Measurements from ENCODE around the gene SMTNL1.
A peak's percentile ranks its signal among the peaks of the same experiment; 100 is the strongest.

The SMTNL1 gene

GRCh38 chr11:57511741-57512430 lies 25.5 kb upstream of the SMTNL1 start:
- DNase-seq (ENCODE audit: low spot score), result no peak
- WGBS, 2 donors (ENCODE audit: extremely low coverage in 2 of 2, insufficient read length in 2 of 2, insufficient replicate concordance in 1 of 2), result no CpG with 5 or more reads among the region's 6 CpGs
- Histone ChIP-seq H2BK120ac (ENCODE audit: low read depth, low read length) (no peak overlapping the region), H4K91ac (ENCODE audit: low read depth, low read length, poor library complexity) (no peak overlapping the region), H4K8ac (ENCODE audit: low read depth, low read length) (no peak overlapping the region), H3K27me3 (ENCODE audit: control insufficient read depth in 3 of 3, insufficient read depth in 3 of 3, low read depth in 1 of 3, low read length in 3 of 3) (peaks cover 0 to 42% (median 22%) of the 10 kb centered on the region in 3 experiments), H3K4me2 (ENCODE audit: insufficient read depth, low read length, poor library complexity, severe bottlenecking) (no peak overlapping the region), H3K14ac (ENCODE audit: low read length) (no peak overlapping the region), H3K27ac (replicated peaks; ENCODE audit: low read length) (no peak overlapping the region), H3K18ac (ENCODE audit: low read length) (no peak overlapping the region), H2BK15ac (ENCODE audit: low read length) (no peak overlapping the region), H3K9me3 (replicated peaks in 1 of 2; ENCODE audit: control insufficient read depth in 2 of 2, insufficient read depth in 1 of 2, low read depth in 1 of 2, low read length in 2 of 2) (no peaks in the 10 kb centered on the region), H3K23ac (ENCODE audit: low read depth, low read length, poor library complexity) (no peak overlapping the region), H2BK12ac (ENCODE audit: low read length) (no peak overlapping the region), H2AK5ac (ENCODE audit: low read depth, low read length) (no peak overlapping the region), H3K4me1 (ENCODE audit: control insufficient read depth in 2 of 2, insufficient read depth in 1 of 2, low read depth in 1 of 2, low read length in 2 of 2) (peaks cover 4 to 7% of the 10 kb centered on the region in 2 donors), H2BK5ac (ENCODE audit: low read length) (no peak overlapping the region), H3K79me1 (ENCODE audit: low read depth, low read length) (peaks cover 1% of the 10 kb centered on the region), H3K4me3 (ENCODE audit: low read length in 2 of 2) (no peak overlapping the region), H2AFZ (ENCODE audit: low read length) (no peak overlapping the region), H3K9ac (ENCODE audit: low read depth, low read length, poor library complexity) (no peak overlapping the region), H3K36me3 (replicated peaks in 1 of 2; ENCODE audit: control insufficient read depth in 2 of 2, insufficient read depth in 2 of 2, low read length in 2 of 2) (no peaks in the 10 kb centered on the region), H3K4ac (ENCODE audit: low read length) (no peak overlapping the region)

- Histone ChIP-seq H3K79me1 (ENCODE audit: low read depth, low read length) (peaks cover 1% of the 10 kb centered on the region), H2AFZ (ENCODE audit: low read length) (no peak overlapping the region), H3K4me2 (ENCODE audit: insufficient read depth, low read length, poor library complexity, severe bottlenecking) (no peak overlapping the region), H3K23ac (ENCODE audit: low read depth, low read length, poor library complexity) (no peak overlapping the region), H3K4me3 (ENCODE audit: low read length in 2 of 2) (no peak overlapping the region), H3K36me3 (replicated peaks in 1 of 2; ENCODE audit: control insufficient read depth in 2 of 2, insufficient read depth in 2 of 2, low read length in 2 of 2) (no peaks in the 10 kb centered on the region), H3K9ac (ENCODE audit: low read depth, low read length, poor library complexity) (no peak overlapping the region), H3K18ac (ENCODE audit: low read length) (no peak overlapping the region), H3K4ac (ENCODE audit: low read length) (no peak overlapping the region), H2AK5ac (ENCODE audit: low read depth, low read length) (no peak overlapping the region), H3K27me3 (ENCODE audit: control insufficient read depth in 3 of 3, insufficient read depth in 3 of 3, low read depth in 1 of 3, low read length in 3 of 3) (peaks cover 0 to 49% (median 22%) of the 10 kb centered on the region in 3 experiments), H2BK5ac (ENCODE audit: low read length) (no peak overlapping the region), H3K14ac (ENCODE audit: low read length) (no peak overlapping the region), H4K8ac (ENCODE audit: low read depth, low read length) (no peak overlapping the region), H3K4me1 (ENCODE audit: control insufficient read depth in 2 of 2, insufficient read depth in 1 of 2, low read depth in 1 of 2, low read length in 2 of 2) (peaks cover 4 to 7% of the 10 kb centered on the region in 2 donors), H2BK120ac (ENCODE audit: low read depth, low read length) (no peak overlapping the region), H3K9me3 (replicated peaks in 1 of 2; ENCODE audit: control insufficient read depth in 2 of 2, insufficient read depth in 1 of 2, low read depth in 1 of 2, low read length in 2 of 2) (no peaks in the 10 kb centered on the region), H4K91ac (ENCODE audit: low read depth, low read length, poor library complexity) (no peak overlapping the region), H3K27ac (replicated peaks; ENCODE audit: low read length) (no peak overlapping the region), H2BK15ac (ENCODE audit: low read length) (no peak overlapping the region), H2BK12ac (ENCODE audit: low read length) (no peak overlapping the region)
- DNase-seq (ENCODE audit: low spot score), result no peak
- WGBS, 2 donors (ENCODE audit: extremely low coverage in 2 of 2, insufficient read length in 2 of 2, insufficient replicate concordance in 1 of 2), result no CpG with 5 or more reads among the region's 12 CpGs
Measured at GRCh38 chr11:57512646-57513451, 24.5 kb upstream of the SMTNL1 start.

DNA sequence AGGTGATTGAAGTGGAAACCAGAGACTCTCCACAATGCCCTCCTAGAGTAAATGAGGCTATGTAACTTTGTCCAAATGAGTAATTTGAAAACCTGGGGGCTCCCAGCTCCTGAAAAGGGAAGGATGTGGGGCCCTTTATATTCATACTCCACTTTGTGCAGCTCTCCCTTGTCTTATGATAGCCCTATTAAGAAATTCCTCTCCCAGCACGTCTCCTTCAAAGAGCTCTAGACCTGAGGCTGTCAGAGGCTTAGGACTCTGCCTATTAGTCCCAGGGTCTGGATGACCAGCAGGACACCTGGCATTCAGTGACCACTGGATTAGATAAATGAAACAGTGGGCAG lies 24.0 kb upstream of the SMTNL1 start:
- H2AFZ ChIP-seq (ENCODE audit: low read length), result no peak overlapping the region
- no peak overlapping the region for H3K27ac ChIP-seq (replicated peaks; ENCODE audit: low read length)
- no peak overlapping the region for H2AK5ac ChIP-seq (ENCODE audit: low read depth, low read length)
- H3K23ac ChIP-seq (ENCODE audit: low read depth, low read length, poor library complexity), result no peak overlapping the region
- H3K4me2 ChIP-seq (ENCODE audit: insufficient read depth, low read length, poor library complexity, severe bottlenecking), result no peak overlapping the region
- H3K27me3 ChIP-seq (ENCODE audit: control insufficient read depth in 3 of 3, insufficient read depth in 3 of 3, low read depth in 1 of 3, low read length in 3 of 3), result peaks cover 0 to 49% (median 22%) of the 10 kb centered on the region in 3 experiments
- H3K79me1 ChIP-seq (ENCODE audit: low read depth, low read length), result peaks cover 1% of the 10 kb centered on the region
- no CpG with 5 or more reads among the region's 1 CpG for WGBS, 2 donors (ENCODE audit: extremely low coverage in 2 of 2, insufficient read length in 2 of 2, insufficient replicate concordance in 1 of 2)
- no peak overlapping the region for H3K4me3 ChIP-seq (ENCODE audit: low read length in 2 of 2)
- no peak overlapping the region for H3K14ac ChIP-seq (ENCODE audit: low read length)
- H4K8ac ChIP-seq (ENCODE audit: low read depth, low read length), result no peak overlapping the region
- no peak overlapping the region for H2BK15ac ChIP-seq (ENCODE audit: low read length)
- no peaks in the 10 kb centered on the region for H3K36me3 ChIP-seq (replicated peaks in 1 of 2; ENCODE audit: control insufficient read depth in 2 of 2, insufficient read depth in 2 of 2, low read length in 2 of 2)
- peaks cover 4 to 7% of the 10 kb centered on the region in 2 donors for H3K4me1 ChIP-seq (ENCODE audit: control insufficient read depth in 2 of 2, insufficient read depth in 1 of 2, low read depth in 1 of 2, low read length in 2 of 2)
- no peak overlapping the region for H2BK12ac ChIP-seq (ENCODE audit: low read length)
- no peak overlapping the region for H3K18ac ChIP-seq (ENCODE audit: low read length)
- H3K4ac ChIP-seq (ENCODE audit: low read length), result no peak overlapping the region
- no peak overlapping the region for H2BK120ac ChIP-seq (ENCODE audit: low read depth, low read length)
- H2BK5ac ChIP-seq (ENCODE audit: low read length), result no peak overlapping the region
- no peak overlapping the region for H4K91ac ChIP-seq (ENCODE audit: low read depth, low read length, poor library complexity)
- no peak for DNase-seq (ENCODE audit: low spot score)
- no peaks in the 10 kb centered on the region for H3K9me3 ChIP-seq (replicated peaks in 1 of 2; ENCODE audit: control insufficient read depth in 2 of 2, insufficient read depth in 1 of 2, low read depth in 1 of 2, low read length in 2 of 2)
- H3K9ac ChIP-seq (ENCODE audit: low read depth, low read length, poor library complexity), result no peak overlapping the region

- no peak for DNase-seq (ENCODE audit: low spot score)
- peak overlapping the region; percentile 56 to 82 for H3K4me3 ChIP-seq (ENCODE audit: low read length in 2 of 2)
Measured at GRCh38 chr11:57513911-57514537, 23.4 kb upstream of the SMTNL1 start.

More at GRCh38 chr11:57513911-57514537, 23.4 kb upstream of the SMTNL1 start:
- Histone ChIP-seq H2AFZ (ENCODE audit: low read length) (peak overlapping the region; percentile 92), H3K9ac (ENCODE audit: low read depth, low read length, poor library complexity) (no peak overlapping the region), H3K27ac (replicated peaks; ENCODE audit: low read length) (no peak overlapping the region), H3K18ac (ENCODE audit: low read length) (peak overlapping the region; percentile 92), H4K8ac (ENCODE audit: low read depth, low read length) (no peak overlapping the region), H2AK5ac (ENCODE audit: low read depth, low read length) (peak overlapping the region; percentile 73), H3K23ac (ENCODE audit: low read depth, low read length, poor library complexity) (no peak overlapping the region), H3K4me2 (ENCODE audit: insufficient read depth, low read length, poor library complexity, severe bottlenecking) (peak overlapping the region; percentile 98), H3K4ac (ENCODE audit: low read length) (no peak overlapping the region), H3K9me3 (replicated peaks in 1 of 2; ENCODE audit: control insufficient read depth in 2 of 2, insufficient read depth in 1 of 2, low read depth in 1 of 2, low read length in 2 of 2) (no peaks in the 10 kb centered on the region), H3K27me3 (ENCODE audit: control insufficient read depth in 3 of 3, insufficient read depth in 3 of 3, low read depth in 1 of 3, low read length in 3 of 3) (peaks cover 0 to 49% (median 22%) of the 10 kb centered on the region in 3 experiments), H3K14ac (ENCODE audit: low read length) (no peak overlapping the region), H2BK120ac (ENCODE audit: low read depth, low read length) (no peak overlapping the region), H2BK15ac (ENCODE audit: low read length) (peak overlapping the region; percentile 24), H3K4me1 (ENCODE audit: control insufficient read depth in 2 of 2, insufficient read depth in 1 of 2, low read depth in 1 of 2, low read length in 2 of 2) (peaks cover 4 to 7% of the 10 kb centered on the region in 2 donors), H2BK5ac (ENCODE audit: low read length) (peak overlapping the region; percentile 92), H3K36me3 (replicated peaks in 1 of 2; ENCODE audit: control insufficient read depth in 2 of 2, insufficient read depth in 2 of 2, low read length in 2 of 2) (no peaks in the 10 kb centered on the region), H2BK12ac (ENCODE audit: low read length) (peak overlapping the region; percentile 35), H4K91ac (ENCODE audit: low read depth, low read length, poor library complexity) (no peak overlapping the region), H3K79me1 (ENCODE audit: low read depth, low read length) (peaks cover 1% of the 10 kb centered on the region)
- no CpG with 5 or more reads among the region's 35 CpGs for WGBS, 2 donors (ENCODE audit: extremely low coverage in 2 of 2, insufficient read length in 2 of 2, insufficient replicate concordance in 1 of 2)
